ENCODE data around the gene DLX4.

DLX4 gene

DNA sequence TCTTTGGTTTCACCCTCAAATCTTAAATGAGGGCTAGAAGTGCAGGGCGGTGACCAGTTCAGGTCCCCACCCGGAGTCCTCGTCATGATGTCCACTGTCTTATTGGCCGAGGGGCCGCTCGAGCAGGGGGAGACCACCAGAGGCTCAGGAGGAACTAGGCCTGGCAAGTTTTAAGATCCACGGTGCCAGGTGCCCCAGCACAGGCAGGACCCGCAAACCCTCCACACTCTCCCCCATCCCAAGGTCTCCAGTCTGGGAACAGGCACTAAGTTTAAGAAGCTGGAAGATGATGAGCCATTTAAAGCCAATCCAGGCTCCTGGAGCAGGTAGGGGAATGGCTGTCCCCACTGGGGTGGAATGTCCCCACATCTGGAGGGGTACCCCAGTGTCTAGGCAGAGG, 21.9 kb downstream of the DLX4 start:
- DNase-seq: no peak
- no peaks in the 10 kb centered on the region for H3K9me3 Mint-ChIP-seq
- peaks cover 57% of the 10 kb centered on the region for H3K4me1 Mint-ChIP-seq
- no peak for TF ChIP-seq CTCF (IDR thresholded peaks at IDR 0.05)
- peaks cover 99% of the 10 kb centered on the region for H3K27me3 Mint-ChIP-seq (ENCODE audit: low read depth, poor library complexity)
- H3K36me3 Mint-ChIP-seq (ENCODE audit: low read depth): no peaks in the 10 kb centered on the region
- H3K4me3 Mint-ChIP-seq: no peak overlapping the region
- H3K27ac Mint-ChIP-seq: no peak overlapping the region

DNA sequence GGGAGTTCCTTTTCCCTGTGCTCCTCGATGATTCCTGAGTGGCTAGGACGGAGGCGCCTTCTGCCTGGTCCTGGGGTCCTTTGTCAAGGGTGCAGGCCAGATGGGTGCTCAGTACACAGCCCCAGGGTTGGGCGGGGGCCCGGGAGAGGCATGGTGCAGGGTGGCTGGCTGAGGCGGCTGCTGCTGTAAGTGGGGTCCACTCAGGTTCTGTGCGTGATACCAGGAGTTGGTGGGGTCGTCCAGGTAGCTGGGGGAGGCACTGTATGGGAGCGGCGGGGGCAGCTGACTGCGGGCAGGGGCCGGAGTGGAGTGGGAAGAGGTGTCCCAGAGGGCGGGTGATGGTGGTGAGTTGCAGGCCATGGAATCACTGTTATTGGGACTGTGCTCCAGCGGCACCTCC, 22.4 kb downstream of the DLX4 start:
- peaks cover 99% of the 10 kb centered on the region for H3K27me3 Mint-ChIP-seq (ENCODE audit: low read depth, poor library complexity)
- H3K9me3 Mint-ChIP-seq: no peaks in the 10 kb centered on the region
- H3K27ac Mint-ChIP-seq: no peak overlapping the region
- H3K4me1 Mint-ChIP-seq: peaks cover 60% of the 10 kb centered on the region
- H3K36me3 Mint-ChIP-seq (ENCODE audit: low read depth): no peaks in the 10 kb centered on the region
- TF ChIP-seq CTCF (IDR thresholded peaks at IDR 0.05): no peak
- H3K4me3 Mint-ChIP-seq: no peak overlapping the region
- DNase-seq: no peak

DNA sequence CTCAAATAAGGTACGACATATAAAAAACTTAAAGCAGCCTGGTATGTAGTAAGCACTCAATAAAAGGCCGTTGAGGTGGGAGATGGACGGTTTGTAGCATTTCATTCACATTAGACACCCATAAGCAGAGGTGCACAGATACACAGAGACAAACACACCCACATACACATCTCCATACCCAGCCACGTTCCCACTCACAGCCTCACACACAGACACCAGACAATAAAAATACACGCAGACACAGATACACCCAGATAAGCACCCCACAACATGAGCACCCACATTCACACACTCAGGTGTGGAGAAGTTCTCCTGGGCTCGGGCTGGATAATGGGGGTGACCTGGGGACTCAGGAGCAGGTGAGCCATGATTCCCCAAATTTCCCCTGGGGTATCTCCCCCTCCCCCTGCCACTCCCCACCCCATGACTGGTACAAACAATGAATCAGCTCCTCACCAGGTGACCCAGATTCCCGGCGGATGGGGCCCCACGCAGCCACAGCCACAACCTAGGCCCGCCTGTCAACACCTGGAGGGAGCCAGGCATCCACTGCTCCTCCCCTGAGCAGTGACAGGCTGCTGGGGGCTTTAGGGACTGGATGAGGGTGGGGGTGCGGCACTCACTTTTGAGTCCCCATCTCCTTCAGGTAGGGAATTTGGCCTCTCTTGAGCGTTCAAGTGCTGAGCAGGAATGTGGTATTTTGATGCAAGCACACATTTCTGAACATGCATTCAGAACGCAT, 23.4 kb downstream of the DLX4 start:
- no peak for DNase-seq
- Mint-ChIP-seq H3K4me1 (peaks cover 59% of the 10 kb centered on the region), H3K36me3 (ENCODE audit: low read depth) (no peaks in the 10 kb centered on the region), H3K27me3 (ENCODE audit: low read depth, poor library complexity) (peaks cover 98% of the 10 kb centered on the region), H3K27ac (no peak overlapping the region), H3K9me3 (no peaks in the 10 kb centered on the region), H3K4me3 (peak overlapping the region; percentile 73)
- no peak for TF ChIP-seq CTCF (IDR thresholded peaks at IDR 0.05)

GRCh38 chr17:49992933-49993422, 24.0 kb downstream of the DLX4 start:
- Mint-ChIP-seq H3K4me1 (peaks cover 56% of the 10 kb centered on the region), H3K27me3 (ENCODE audit: low read depth, poor library complexity) (peaks cover 98% of the 10 kb centered on the region), H3K9me3 (no peaks in the 10 kb centered on the region), H3K36me3 (ENCODE audit: low read depth) (no peaks in the 10 kb centered on the region), H3K4me3 (peak overlapping the region; percentile 73), H3K27ac (no peak overlapping the region)
- DNase-seq: no peak
- TF ChIP-seq CTCF (IDR thresholded peaks at IDR 0.05): no peak

DNA sequence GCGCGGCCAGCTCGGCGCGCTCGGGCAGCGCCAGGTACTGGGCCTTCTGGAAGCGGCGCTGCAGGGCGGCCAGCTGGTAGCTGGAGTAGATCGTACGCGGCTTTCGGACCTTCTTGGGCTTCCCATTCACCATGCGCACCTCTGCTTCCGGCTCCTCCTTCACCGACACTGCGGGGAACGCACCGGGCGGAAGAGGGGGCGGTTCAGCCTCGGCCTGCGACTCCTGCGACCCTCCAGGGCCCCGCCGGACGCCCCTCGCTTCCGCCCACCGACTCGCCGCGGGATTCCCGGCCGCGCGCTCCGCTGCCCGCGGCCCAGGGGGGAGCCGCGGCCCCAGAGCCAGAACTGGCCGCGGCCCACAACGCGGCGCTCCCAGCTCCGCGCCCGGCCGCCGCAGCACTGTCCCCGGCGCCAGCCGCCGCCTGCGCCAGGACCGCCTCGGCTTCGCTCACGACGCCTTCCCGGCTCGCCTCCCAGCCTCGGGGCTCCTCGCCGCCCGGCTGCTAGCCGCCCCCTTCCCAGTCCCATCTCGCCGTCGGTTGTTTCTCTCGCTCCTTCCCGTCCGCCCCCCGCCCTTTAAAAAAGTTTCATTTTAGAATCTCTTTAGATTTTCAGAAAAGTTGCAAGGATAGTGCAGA, 24.6 kb downstream of the DLX4 start:
- TF ChIP-seq CTCF (IDR thresholded peaks at IDR 0.05): no peak
- H3K27me3 Mint-ChIP-seq (ENCODE audit: low read depth, poor library complexity): peaks cover 98% of the 10 kb centered on the region

More for the DNA sequence above, 24.6 kb downstream of the DLX4 start:
- Mint-ChIP-seq H3K36me3 (ENCODE audit: low read depth) (no peaks in the 10 kb centered on the region), H3K4me1 (peaks cover 51% of the 10 kb centered on the region), H3K27ac (no peak overlapping the region), H3K9me3 (no peaks in the 10 kb centered on the region), H3K4me3 (peak overlapping the region; percentile 82)
- DNase-seq: peak; percentile 62
